ELF-1 (cell line): ENCODE measurements around the gene UHRF1.
"Not testable (repeated sequence)": the region's sequence is repeated elsewhere in the genome, so short reads cannot be mapped to it uniquely, and the experiment has no call there.

ENCODE experiments used
- DNase-seq: peaks from one replicate; pipeline ENCODE4 v3.0.0-alpha.2; 2016; ENCODE audit warnings: low read depth, low spot score

UHRF1 gene

DNA sequence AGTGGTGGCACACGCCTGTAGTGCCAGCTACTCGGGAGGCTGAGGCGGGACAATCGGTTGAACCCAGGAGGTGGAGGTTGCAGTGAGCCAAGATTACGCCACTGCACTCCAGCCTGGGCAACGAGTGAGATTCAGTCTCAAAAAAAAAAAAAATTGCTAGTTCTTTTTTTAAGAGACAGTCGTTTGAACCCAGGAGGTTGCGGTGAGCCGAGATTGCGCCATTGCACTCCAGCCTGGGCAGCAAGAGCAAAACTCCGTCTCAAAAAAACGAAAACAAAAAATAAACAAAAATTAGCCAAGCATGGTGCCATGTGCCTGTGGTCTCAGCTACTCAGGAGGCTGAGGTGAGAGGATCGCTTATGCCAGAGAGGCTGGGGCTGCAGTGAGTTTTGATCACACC lies 8.4 kb upstream of the UHRF1 start:
- not testable (repeated sequence) for DNase-seq

DNA sequence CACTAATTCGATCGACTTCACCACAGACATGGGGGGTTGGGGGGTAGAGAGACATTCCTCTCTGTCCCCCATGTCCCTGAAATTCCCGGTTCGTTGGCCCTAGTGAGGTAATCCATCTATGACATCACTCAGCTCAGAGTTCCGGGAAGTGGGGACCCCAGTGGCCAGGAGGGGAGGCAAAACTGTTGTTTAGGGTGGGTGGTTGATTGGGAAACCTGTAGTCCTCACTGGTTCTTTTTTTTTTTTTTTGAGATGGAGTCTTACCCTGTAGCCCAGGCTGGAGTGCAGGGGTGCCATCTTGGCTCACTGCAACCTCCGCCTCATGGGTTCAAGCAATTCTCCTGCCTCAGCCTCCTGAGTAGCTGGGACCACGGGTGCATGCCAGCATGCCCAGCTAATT lies 6.5 kb upstream of the UHRF1 start, which contains the start of gene ARRDC5:
TSS of gene ARRDC5 (minus strand) at position 101 of the 400 bp plus-strand sequence. CDS start at position 30, 71 bp downstream.
- no peak for DNase-seq

DNA sequence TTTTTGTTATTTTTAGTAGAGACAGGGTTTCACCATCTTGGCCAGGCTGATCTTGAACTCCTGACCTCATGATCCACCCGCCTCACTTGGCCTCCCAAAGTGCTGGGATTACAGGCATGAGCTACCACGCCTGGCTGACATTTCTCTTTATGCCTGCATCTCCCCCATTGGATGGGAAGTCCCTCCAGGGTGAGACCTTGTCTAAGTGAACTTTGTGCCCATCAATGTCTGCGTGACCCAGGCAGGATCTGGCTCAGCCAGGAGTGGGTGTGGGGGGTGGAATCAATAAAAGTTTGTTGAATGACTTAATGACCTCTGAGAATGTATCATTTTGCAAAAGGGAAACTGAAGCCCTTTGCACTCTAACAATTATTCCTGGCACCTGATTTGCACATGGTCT lies 4.8 kb upstream of the UHRF1 start:
- DNase-seq: no peak

DNA sequence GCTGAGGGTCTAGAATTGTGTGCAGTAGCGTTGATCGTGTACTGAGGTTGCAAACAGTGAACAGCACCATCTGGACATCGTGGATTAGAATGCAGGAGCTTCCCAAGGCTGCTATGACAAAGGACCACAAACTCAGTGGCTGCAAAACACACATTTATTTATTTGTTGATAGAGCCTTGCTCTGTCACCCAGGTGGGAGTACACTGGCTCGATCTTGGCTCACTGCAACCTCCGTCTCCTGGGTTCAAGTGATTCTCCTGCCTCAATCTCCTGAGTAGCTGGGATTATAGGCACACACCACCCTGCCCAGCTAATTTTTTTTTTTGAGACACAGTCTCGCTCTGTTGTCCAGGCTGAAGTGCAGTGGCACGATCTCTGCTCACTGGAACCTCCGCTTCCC lies 2.3 kb upstream of the UHRF1 start:
- no peak for DNase-seq

DNA sequence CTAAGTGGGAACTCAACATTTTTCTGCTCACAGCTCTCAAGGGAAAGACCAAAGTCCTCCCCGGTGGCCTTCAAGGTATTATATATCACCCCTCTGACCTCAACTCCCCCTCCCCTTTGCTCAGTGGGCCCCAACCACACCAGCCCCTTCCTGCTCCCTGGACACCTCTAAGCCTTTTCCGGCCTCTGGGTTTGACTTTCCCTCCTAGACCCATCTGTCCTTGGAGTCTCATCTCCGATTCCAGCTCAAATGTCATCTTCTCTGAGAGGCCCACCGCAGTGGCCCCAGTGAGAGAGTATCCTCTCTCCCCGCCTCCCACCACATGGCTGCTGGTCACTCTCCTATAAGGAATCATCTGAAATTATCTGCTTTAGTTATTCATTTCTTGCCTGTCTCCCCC lies 941 bp upstream of the UHRF1 start:
- peak; percentile 27 for DNase-seq

DNA sequence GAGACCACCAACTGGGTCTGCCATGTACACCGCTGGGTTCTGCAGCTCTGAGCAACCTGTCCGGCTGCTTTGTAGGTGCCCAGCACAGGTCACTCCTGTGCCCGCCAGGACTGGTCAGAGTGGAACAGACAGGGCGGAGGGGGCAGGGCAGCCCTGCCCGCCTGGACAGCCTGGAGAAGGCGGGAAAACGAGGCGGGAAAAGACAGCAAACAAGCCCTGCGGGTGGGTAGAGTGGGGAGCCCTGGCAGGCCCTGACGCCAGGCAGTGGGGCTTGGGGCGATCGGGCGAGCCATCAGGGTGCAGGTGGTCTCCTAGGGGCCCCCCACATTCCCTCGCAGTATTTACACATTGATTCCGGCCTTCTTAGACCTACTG lies 533 bp upstream of the UHRF1 start:
- DNase-seq: peak; percentile 44

DNA sequence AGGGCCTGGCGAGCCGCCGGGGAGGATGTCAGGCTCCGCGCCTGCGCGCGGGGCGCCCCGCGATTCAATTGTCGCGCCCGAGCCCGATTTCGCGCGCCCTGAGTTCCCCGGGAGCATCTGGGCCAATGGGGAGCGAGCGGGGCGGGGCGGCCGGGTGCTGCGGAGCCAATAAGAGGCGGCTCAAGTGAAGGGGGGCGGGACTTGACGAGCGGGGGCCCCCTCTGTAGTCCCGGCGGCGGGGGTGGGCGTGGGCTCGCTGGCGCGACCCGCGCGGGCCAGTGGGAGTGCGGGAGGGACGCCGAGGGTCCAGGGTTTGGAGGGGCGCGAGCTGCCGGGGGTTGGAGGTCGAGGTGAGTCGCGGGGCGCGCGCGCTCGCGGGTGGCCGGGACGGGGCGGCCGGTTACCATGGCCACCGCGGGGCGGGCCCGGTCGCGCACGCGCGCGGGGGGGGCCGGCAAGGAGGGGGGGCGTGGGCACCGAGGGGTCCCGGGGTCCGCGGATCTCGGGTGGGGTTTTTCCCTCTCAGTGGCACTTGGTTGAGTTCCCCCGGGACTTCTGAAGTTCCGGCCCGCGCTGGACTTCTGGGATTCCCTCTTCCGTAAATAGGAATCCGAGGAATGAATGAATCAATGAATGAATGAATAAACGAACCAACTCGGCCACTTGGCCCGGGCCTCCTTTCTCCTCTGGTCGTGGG lies 744 bp downstream of the UHRF1 start:
- peak; percentile 90 for DNase-seq

DNA sequence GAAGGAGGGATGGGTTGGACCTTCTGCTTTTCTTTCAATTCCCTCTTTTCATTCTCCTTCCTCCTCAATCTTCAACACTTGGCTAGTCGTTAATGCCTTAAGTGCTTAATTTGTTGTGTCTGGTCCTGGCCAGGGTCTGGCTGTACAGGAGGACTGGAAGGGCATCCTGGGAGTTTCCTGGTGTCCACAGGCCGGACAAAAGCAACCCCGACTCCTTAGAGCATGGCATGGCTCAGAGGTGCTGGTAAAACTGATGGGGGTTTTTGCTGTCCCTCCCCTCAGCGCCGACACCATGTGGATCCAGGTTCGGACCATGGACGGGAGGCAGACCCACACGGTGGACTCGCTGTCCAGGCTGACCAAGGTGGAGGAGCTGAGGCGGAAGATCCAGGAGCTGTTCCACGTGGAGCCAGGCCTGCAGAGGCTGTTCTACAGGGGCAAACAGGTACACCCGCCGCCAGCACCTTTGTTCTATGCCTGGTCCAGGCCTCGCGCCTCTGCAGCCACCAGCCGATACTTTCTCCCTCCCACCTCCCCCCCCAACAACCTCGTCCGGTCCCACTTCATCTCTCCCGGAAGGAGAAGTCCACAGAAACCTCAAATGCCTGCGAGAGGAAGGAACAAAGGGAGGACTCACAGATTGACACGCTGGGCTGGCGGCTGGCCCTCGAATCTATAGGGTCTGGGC lies 1.4 kb downstream of the UHRF1 start:
- DNase-seq: peak; percentile 49

DNA sequence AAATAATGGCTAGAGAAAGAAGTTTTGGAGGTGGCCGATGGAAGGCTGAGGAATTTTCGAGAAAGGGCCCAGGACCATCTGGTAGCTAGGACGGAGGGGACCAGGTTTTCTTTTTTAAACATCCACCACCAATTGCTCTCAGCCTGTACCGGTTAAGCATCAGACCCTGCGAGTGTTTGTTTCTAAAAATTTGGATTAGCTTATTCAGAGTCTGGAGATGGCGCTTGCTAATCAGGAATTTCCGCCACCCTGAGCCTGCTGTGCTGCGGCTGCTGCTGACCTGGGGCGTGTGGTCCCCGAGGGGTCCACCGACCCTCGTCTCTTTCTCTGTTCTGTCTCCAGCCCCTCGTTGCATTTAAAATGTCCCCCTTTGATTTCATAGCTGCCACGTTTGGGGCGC lies 2.0 kb downstream of the UHRF1 start:
- DNase-seq: peak; percentile 30

DNA sequence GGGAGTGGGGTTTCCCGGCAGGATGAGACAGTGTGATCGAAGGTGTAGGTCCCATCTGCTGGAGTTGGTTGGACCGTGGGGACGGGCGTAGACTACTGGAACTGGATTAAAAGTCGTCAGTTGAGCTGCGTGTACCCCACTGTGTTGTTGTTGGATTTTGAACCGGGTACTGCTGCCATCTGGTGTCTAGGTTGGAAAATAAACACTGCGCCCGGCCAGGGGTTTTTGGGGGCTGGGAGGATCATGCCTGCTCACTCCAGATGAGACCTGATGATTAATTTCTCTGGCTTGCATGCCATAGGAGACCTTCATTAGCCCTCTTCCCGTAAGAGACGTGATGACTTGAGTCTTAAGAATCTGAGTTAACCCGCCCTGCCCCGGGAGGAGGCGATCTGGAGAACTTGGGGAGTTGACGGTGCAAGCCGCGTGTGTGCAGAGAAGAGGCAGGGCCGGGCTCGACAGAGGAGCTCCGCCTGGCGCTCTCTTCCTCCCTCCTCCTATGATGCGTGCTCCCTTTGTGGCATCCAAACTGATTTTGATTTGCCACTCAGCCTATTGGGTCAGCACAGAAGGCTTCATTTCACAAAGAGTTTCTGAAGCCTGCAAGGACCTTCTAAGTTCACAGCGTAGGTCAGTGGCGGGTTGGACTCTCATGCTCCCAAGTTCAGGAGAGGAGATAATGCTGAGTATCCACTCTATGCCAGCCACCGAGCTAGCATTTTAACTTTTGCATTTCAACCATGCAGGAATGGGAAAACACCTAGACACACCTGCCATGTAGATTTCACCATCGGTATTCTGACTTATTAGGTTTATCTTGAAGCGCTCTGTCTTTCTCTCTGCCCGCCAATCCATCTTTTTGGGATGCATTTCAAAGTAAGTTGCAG lies 2.7 kb downstream of the UHRF1 start:
- DNase-seq: peak; percentile 91

DNA sequence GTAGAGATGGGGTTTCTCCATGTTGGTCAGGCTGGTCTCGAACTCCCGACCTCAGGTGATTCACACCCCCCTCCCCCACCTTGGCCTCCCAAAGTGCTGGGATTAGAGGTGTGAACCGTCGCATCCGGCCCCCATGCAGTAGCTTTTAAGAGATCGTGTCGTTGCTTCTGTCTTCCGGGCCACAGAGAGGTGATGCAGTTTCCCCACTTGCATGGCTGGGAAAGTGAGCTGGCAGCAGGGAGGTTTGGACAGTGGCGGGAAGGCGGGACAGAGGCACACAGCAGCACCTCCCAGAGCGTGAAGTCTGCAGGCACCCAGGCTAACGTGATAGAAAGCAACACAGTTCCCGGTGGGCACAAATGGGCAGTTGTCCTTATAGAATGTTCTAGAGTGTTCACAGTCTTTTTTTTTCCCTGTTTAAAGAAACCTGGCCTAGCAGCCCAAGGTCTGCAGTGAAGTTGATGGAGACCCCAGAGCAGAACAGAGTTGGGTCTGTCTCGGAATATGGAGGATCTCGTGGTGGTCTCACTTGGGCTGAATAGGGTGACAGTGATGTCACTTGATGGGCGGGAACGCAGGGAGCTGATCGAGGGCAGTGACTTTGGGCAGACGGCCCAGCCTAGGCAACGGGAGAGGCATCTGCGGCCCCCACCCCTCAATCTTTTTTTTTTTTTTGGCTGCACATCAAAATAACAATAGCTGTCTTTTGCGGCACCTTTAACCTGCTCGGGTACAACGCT lies 4.9 kb downstream of the UHRF1 start:
- DNase-seq: peak; percentile 37

DNA sequence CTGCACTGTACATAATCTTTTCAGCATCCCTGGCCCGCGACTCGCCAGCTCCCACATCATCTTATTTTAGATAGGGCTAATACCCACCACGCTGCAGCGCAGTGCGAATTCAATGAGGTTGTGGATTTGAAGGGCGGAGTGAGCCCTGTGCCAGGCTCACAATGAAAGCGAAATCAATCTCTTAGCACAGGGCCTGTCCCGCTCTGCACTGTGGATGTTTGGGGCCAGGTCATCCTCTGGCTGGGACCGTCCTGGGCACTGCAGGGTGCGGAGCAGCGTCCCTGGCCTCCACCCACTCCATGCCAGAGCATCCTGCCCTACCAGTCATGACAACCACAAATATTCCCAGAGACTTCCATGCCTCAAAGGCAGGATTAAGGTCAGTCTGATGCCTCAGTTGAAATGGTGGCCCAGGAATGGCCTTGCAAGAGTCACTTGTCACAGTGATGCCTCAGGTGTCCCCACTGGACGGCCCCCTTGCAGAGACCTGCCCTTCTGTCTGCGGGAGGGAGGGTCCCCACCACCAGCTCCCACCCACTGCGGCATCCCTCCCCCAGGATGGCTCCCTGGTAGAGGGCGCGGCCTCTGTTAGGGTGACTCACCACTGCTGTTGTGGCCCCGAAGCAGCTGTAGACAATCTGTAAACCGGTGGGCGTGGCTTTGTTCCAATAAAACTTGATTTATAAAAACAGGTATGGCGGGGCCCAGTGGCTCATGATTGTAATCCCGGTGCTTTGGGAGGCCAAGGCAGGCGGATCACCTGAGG lies 5.6 kb downstream of the UHRF1 start:
- peak; percentile 66 for DNase-seq

DNA sequence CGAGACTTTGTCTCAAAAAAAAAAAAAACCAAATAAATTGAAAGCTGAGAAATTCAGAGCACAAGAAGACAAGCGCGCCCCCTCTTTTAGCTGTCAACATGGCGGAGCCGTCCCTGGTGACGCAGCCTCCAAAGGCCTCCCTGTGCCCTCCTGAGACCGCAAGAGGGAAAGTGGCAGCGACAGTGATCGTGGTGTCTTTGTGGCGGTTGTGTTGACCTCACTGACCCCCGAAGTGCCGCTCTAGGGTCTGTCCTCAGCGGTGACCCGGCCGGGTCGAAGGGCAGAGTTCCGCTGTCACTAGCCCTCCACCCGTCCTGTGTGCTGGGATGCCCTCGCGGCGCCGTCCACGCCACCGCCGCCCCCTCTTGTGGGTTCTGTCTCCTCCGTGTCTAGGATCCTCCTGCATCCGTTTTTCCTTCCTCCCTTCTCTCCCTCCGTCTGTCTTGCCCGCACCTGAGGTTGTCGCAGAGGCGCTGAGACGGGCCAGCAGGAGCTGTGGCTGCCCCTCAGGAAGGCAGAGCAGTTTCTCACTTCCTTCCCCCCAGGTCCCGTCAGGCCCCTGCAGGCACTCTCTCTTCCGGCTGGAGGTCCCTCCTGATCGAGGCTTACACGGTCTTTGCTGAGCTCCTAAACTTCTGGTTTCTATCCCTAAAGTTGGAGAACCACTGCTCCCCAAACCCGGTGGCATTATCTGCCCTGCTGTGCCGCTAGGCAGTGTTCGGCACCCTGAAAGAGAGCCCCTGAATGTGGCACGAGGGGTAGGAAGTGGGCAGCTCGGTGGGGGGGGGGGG lies 7.2 kb downstream of the UHRF1 start:
- no peak for DNase-seq

DNA sequence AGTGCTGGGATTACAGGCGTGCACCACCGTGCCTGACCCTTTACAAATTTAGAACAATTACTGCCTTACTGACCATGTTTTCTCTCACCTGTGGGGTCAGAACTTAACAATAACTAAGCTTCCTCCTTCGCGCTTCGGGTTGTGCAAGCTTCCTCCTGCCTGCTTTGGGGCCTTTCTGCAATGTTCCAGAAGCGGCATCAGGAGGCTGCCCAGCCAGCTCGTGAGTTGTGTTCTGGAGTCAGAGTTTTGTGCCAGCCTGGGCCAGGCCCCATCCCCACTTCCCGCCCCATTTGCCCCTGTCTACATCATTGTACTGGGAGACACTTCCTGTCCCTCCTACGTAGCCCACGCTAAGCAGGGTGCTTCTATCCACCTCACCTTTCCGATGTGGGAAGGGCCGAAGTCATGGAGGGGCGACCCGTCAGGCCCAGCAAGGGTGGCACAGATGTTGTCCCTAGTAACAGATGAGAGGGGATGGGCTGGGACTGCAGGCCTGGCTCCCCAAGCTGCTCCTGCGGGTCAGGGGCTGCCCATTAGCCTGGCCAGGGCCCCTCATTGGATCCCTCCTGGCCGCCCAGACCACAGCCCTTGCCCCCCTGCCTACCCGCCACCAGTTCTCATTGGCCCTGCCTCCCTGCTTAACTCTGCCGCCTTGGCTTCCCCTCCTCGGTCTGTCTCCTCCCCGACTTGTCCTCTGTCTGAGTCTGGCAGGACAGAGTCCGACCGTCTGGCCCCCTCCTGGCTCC lies 13.4 kb downstream of the UHRF1 start:
- DNase-seq: no peak

DNA sequence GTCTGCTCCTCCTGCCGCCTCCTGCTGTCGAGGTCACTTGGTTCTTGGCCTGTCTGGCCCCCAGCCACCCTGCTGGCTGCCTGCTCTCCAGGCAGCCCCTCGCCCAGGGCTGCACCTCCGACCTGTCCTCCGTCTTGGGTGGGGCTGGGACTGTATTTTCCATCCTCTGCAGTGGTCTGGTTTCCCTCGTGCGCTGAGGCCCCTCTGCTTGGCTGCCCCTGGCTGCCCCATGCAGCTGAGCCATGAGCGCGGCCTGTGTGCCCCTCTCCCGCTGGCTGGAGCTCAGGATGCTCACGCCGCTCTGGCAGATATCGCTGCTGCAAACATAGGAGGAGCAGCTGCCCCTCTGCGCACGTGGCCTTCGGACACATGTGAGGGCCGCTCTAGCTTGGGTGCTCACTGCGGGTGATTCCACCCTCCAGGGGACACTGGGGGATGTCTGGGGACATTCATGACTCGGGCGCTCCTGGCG lies 14.0 kb downstream of the UHRF1 start:
- no peak for DNase-seq

DNA sequence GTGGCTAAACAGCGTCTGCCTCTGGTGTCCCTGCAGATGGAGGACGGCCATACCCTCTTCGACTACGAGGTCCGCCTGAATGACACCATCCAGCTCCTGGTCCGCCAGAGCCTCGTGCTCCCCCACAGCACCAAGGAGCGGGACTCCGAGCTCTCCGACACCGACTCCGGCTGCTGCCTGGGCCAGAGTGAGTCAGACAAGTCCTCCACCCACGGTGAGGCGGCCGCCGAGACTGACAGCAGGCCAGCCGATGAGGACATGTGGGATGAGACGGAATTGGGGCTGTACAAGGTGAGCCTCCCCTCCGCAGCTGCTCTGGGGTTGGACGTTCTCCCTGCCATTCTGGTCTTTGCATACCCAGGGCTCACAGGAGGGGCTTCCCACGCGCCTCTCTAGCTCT lies 19.9 kb downstream of the UHRF1 start:
- DNase-seq: no peak

DNA sequence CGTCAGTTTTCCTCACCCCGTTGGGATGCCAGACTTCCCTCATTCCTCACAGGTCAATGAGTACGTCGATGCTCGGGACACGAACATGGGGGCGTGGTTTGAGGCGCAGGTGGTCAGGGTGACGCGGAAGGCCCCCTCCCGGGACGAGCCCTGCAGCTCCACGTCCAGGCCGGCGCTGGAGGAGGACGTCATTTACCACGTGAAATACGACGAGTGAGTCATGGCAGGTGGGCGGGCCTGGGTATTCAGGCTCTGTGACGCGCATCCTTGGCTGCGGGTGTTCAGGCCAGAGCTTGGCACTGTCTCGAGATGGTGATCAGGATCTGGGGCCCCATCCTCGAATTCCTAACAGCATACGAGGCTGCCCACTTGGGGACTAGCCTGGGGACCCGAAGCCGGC lies 21.4 kb downstream of the UHRF1 start:
- no peak for DNase-seq

DNA sequence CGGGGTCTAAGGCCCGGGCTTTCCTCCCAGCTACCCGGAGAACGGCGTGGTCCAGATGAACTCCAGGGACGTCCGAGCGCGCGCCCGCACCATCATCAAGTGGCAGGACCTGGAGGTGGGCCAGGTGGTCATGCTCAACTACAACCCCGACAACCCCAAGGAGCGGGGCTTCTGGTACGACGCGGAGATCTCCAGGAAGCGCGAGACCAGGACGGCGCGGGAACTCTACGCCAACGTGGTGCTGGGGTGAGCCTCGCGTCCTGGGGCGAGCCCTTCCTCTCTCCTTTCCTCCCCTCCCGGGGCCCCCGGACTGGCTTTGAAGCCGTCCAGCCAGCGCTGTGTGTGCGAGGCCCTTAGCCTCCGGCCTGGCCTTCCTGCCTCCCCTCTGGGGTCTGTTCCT lies 23.4 kb downstream of the UHRF1 start:
- no peak for DNase-seq

DNA sequence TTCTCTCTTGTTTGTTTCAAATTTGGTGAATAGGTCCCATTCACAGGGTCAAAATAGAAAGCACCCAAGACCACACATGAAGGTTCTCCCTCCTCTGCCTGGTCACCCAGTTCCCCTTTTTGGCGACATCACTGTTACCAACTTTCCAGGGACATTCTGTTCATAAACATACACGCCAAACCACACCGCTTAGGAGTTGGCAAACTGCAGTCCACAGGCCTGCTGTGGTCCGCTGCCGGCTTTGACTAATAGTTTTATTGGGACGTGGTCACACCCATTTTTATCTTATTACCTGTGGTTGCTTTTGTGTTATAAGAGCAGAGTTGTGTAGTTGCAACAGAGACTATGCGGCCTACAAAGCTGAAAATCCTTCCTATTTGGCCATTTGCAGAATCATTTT lies 24.2 kb downstream of the UHRF1 start:
- no peak for DNase-seq
